HepG2 (cell line): ENCODE data around the gene DYNLT2B. TPM values are rescaled to one million over a fixed set of nuclear protein-coding genes. Genes with fewer than 3 reads are reported as not detected.
A peak's percentile ranks its signal among the peaks of the same experiment; 100 is the strongest.

Experiments used
- CBX1 ChIP-seq: IDR thresholded peaks from one replicate; pipeline ENCODE4 v1.6.1; 2016; ENCODE audit warnings: antibody characterized with exemption, low read depth
- CBX2 ChIP-seq, 2 experiments: fragments of 200-600 bp in 1 of 2; sonication (generic); formaldehyde crosslinking in 1 of 2; IDR thresholded peaks; 2 replicates each; pipeline versions ENCODE4 v1.7.0 to v1.8.1; 2018 to 2022; ENCODE audit warnings: low read depth in 2 of 2, low read length in 1 of 2, mild to moderate bottlenecking in 1 of 2, missing genetic modification reagents in 1 of 2
- CERS6 ChIP-seq: sonication (generic); formaldehyde crosslinking; IDR thresholded peaks from 2 replicates; pipeline ENCODE4 v1.5.0; 2020; ENCODE audit warnings: missing genetic modification reagents
- ESRRA ChIP-seq: sonication (generic); formaldehyde crosslinking; IDR thresholded peaks from 2 replicates; pipeline ENCODE4 v1.5.1; 2020; ENCODE audit warnings: mild to moderate bottlenecking, low read depth, missing genetic modification reagents
- FOXP1 ChIP-seq, 2 experiments: fragments of 450-650 bp in 1 of 2; IDR thresholded peaks; 2 replicates each; pipeline ENCODE4 v1.6.1; 2017 to 2018; ENCODE audit warnings: antibody characterized with exemption in 1 of 2
- HOXA7 ChIP-seq: sonication (generic); formaldehyde crosslinking; IDR thresholded peaks from 2 replicates; pipeline ENCODE4 v1.8.1; 2022; ENCODE audit warnings: mild to moderate bottlenecking, missing genetic modification reagents, moderate library complexity
- JDP2 ChIP-seq: sonication (generic); formaldehyde crosslinking; IDR thresholded peaks from 2 replicates; pipeline ENCODE4 v1.8.1; 2022; ENCODE audit warnings: missing genetic modification reagents, borderline replicate concordance
- KDM2A ChIP-seq: sonication (generic); formaldehyde crosslinking; IDR thresholded peaks from 2 replicates; pipeline ENCODE4 v1.4.0; 2020; ENCODE audit warnings: low read depth, missing genetic modification reagents, borderline replicate concordance
- KLF11 ChIP-seq: IDR thresholded peaks from 2 replicates; pipeline ENCODE4 v1.6.1; 2016; ENCODE audit warnings: missing compliant biosample characterization
- MED1 ChIP-seq: sonication (generic); formaldehyde crosslinking; IDR thresholded peaks from 2 replicates; pipeline ENCODE4 v1.4.0; 2020; ENCODE audit warnings: missing genetic modification reagents
- MLLT10 ChIP-seq: sonication (generic); formaldehyde crosslinking; IDR thresholded peaks from 2 replicates; pipeline ENCODE4 v1.4.0; 2020; ENCODE audit warnings: missing genetic modification reagents
- NFE2 ChIP-seq: sonication (generic); formaldehyde crosslinking; IDR thresholded peaks from 2 replicates; pipeline ENCODE4 v1.4.0; 2020; ENCODE audit warnings: missing genetic modification reagents
- REL ChIP-seq: sonication (generic); formaldehyde crosslinking; conservative IDR thresholded peaks from 2 replicates; pipeline ENCODE4 v1.8.0; 2022; ENCODE audit warnings: mild to moderate bottlenecking, missing genetic modification reagents, moderate library complexity
- SMARCE1 ChIP-seq: fragments of 450-650 bp; IDR thresholded peaks from 2 replicates; pipeline ENCODE4 v1.6.1; 2017; ENCODE audit warnings: borderline replicate concordance
- TFE3 ChIP-seq: IDR thresholded peaks from 2 replicates; pipeline ENCODE4 v1.6.1; 2016
- ZBTB8A ChIP-seq: sonication (generic); formaldehyde crosslinking; IDR thresholded peaks from 2 replicates; pipeline ENCODE4 v1.4.0; 2020; ENCODE audit warnings: mild to moderate bottlenecking, low read depth, missing genetic modification reagents, borderline replicate concordance
- ZNF232 ChIP-seq: sonication (generic); formaldehyde crosslinking; IDR thresholded peaks from 2 replicates; pipeline ENCODE4 v1.4.0; 2020; ENCODE audit warnings: missing genetic modification reagents, borderline replicate concordance
- ZNF333 ChIP-seq: sonication (generic); formaldehyde crosslinking; IDR thresholded peaks from 2 replicates; pipeline ENCODE4 v1.4.0; 2020; ENCODE audit warnings: mild to moderate bottlenecking, missing genetic modification reagents, borderline replicate concordance
- ZNF441 ChIP-seq: sonication (generic); formaldehyde crosslinking; IDR thresholded peaks from 2 replicates; pipeline ENCODE4 v1.7.0; 2021; ENCODE audit warnings: missing genetic modification reagents, borderline replicate concordance
- ZNF503 ChIP-seq: sonication (generic); formaldehyde crosslinking; IDR thresholded peaks from 2 replicates; pipeline ENCODE4 v1.4.0; 2020; ENCODE audit warnings: missing genetic modification reagents
- ZNF704 ChIP-seq: sonication (generic); formaldehyde crosslinking; IDR thresholded peaks from 2 replicates; pipeline ENCODE4 v1.8.1; 2023; ENCODE audit warnings: mild to moderate bottlenecking, inconsistent platforms, moderate library complexity, missing genetic modification reagents, borderline replicate concordance
- ZNF713 ChIP-seq: sonication (generic); formaldehyde crosslinking; IDR thresholded peaks from 2 replicates; pipeline ENCODE4 v1.4.0; 2020; ENCODE audit warnings: mild to moderate bottlenecking, missing genetic modification reagents
- polyA plus RNA-seq, 8 experiments: library from polyadenylated mRNA; depleted of rRNA in 3 of 8; stranded (reverse) in 7 of 8; unstranded in 1 of 8; fragments of >200 nt; fragmentation: Illumina TruSeq in 4 of 8; extraction: Trizol in 4 of 8; gene quantifications; 2 replicates each; pipeline versions ENCODE4 v1.2.1 to v1.2.3, GENCODE V29; 2011 to 2016; ENCODE audit warnings: low read depth in 4 of 8, missing spikeins in 1 of 8, mixed read lengths in 1 of 8; ENCODE audit not compliant: insufficient read depth in 1 of 8
- total RNA-seq, 5 experiments: library from RNA; depleted of rRNA; stranded (reverse); fragments of >200 nt; fragmentation: Illumina TruSeq; extraction: Trizol; gene quantifications; 2 replicates each; pipeline ENCODE4 v1.2.3, GENCODE V29; 2016; ENCODE audit warnings: low read depth in 1 of 5
- TF ChIP-seq, protein P1 (sequence below): sonication (generic); formaldehyde crosslinking; IDR thresholded peaks from 2 replicates; pipeline ENCODE4 v1.4.0; 2020; ENCODE audit warnings: missing genetic modification reagents, low read depth, mild to moderate bottlenecking, borderline replicate concordance

The DYNLT2B gene
- total and polyA plus RNA-seq, 2 of the 13 experiments (the other 11 are each of a cell fraction or from before 2014, with no cell fraction given): 4.0 to 7.0 TPM

DNA sequence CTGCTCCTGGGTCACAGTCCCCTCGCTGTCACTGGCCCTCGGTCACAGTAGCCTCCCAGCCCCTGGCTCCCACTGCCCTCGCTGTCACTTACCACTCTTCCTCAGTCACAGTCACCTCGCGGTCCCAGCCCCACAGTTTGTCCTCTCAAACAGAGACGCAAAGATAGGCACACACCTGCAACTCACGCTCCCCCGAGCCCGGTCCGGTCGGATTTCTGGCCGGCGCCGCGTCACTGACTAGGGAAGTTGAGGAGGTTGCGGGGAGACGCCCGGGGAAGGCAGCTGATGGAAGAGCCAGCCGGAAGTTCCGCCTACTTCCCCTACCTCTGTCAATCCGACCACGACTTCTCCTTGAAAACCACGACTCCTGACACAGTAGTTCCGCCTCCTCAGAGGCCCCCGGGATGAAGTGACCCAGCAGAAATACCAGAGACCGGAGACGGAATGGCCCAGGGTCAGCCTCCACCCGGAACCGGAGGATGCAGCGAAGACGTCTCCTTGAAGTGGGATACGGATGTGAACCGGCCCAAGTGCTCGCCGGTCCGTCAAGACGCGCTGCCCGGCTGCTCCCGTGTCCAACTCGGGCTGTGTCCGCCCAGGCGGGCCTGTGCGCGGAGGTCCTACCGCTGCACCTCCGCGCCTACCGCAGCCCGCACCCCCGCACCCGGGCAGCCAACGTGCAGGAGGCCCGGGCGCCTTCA lies 30.4 kb downstream of the DYNLT2B start, which contains the start of gene PCYT1A (continued):
- TF ChIP-seq, protein P1, sequence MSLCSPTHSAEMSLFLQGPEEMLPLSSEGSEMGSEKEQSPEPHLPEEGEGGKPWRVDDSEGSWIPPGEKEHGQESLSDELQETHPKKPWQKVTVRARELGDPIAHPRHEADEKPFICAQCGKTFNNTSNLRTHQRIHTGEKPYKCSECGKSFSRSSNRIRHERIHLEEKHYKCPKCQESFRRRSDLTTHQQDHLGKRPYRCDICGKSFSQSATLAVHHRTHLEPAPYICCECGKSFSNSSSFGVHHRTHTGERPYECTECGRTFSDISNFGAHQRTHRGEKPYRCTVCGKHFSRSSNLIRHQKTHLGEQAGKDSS (CRISPR knock-in tag): 0 out of 2 replicates have a peak, but pooled peaks have one; percentile 66
- TF ChIP-seq ZNF503 (CRISPR knock-in tag) (peak; percentile 83), FOXP1 (IDR thresholded peaks at IDR 0.05) (no peak), FOXP1 (CRISPR knock-in tag; IDR thresholded peaks at IDR 0.05) (peak; percentile 19), CERS6 (CRISPR knock-in tag) (no peak; the same call in 1 of the 2 replicates), CBX2 (IDR thresholded peaks at IDR 0.05; ENCODE audit: low read depth, low read length) (no peak), CBX2 (CRISPR knock-in tag; IDR thresholded peaks at IDR 0.05; ENCODE audit: low read depth) (no peak), CBX1 (peak; percentile 71), KDM2A (CRISPR knock-in tag) (peak; percentile 84), TFE3 (peak; percentile 76), ESRRA (CRISPR knock-in tag) (peak; percentile 54; the same call in 1 of the 2 replicates), ZNF704 (CRISPR knock-in tag) (0 out of 2 replicates have a peak, but pooled peaks have one; percentile 28), NFE2 (CRISPR knock-in tag) (no peak), ZNF441 (peak; percentile 72; the same call in 1 of the 2 replicates), ZNF232 (CRISPR knock-in tag) (peak; percentile 68), ZNF713 (CRISPR knock-in tag) (no peak), JDP2 (peak; percentile 78; the same call in 1 of the 2 replicates), MLLT10 (CRISPR knock-in tag) (no peak), ZNF333 (CRISPR knock-in tag) (peak; percentile 91; the same call in 1 of the 2 replicates), KLF11 (CRISPR knock-in tag) (no peak; the same call in 1 of the 2 replicates), MED1 (CRISPR knock-in tag) (peak; percentile 74), HOXA7 (CRISPR knock-in tag) (peak; percentile 87; the same call in 1 of the 2 replicates), SMARCE1 (no peak), REL (CRISPR knock-in tag) (peak; percentile 94), ZBTB8A (CRISPR knock-in tag) (no peak)
